Ishikawa (cell line): ENCODE measurements around the gene NDUFAF8.

ENCODE experiments used
- EGR1 ChIP-seq: IDR thresholded peaks from 2 replicates; pipeline ENCODE4 v1.6.1; 2012
- EP300 ChIP-seq: IDR thresholded peaks from 2 replicates; pipeline ENCODE4 v1.6.1; 2012; ENCODE audit warnings: borderline replicate concordance
- FOXM1 ChIP-seq: IDR thresholded peaks from 2 replicates; pipeline ENCODE4 v1.6.1; 2012; ENCODE audit warnings: low read depth, borderline replicate concordance
- NFIC ChIP-seq: IDR thresholded peaks from 2 replicates; pipeline ENCODE4 v1.6.1; 2012
- RAD21 ChIP-seq: IDR thresholded peaks from 2 replicates; pipeline ENCODE4 v1.6.1; 2012; ENCODE audit warnings: low read depth
- TAF1 ChIP-seq: IDR thresholded peaks from 2 replicates; pipeline ENCODE4 v1.6.1; 2012; ENCODE audit warnings: low read depth, mild to moderate bottlenecking
- YY1 ChIP-seq: IDR thresholded peaks from 2 replicates; pipeline ENCODE4 v1.6.1; 2012; ENCODE audit warnings: low read depth
- TF ChIP-seq, protein P1 (sequence below): IDR thresholded peaks from 2 replicates; pipeline ENCODE4 v1.6.1; 2012
- TF ChIP-seq, protein P2 (sequence below): IDR thresholded peaks from 2 replicates; pipeline ENCODE4 v1.6.1; 2012; ENCODE audit warnings: low read depth, mild to moderate bottlenecking

DNA sequence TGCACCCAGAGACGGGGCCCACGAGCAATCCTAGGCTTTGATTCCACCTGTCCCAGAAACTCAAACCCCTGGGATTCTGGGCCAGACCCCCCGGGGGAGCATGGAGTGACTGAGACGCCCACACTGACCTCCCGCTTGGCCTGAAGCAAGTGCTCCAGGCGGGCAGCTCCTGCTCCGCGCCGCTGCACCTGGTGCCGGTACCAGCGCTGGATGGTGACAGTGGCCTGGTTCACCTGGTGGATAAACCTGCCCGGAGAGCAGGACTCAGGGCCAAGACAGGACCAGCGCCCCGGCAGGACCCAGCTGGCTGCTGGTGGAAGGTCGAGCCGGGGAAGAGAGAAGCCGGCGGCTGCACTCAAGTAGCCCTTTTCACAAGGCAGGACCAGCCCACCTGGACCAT lies 38.9 kb upstream of the NDUFAF8 start:
- TF ChIP-seq YY1 (no peak), EP300 (no peak), FOXM1 (no peak), RAD21 (no peak), EGR1 (no peak), TAF1 (no peak), NFIC (no peak)
- TF ChIP-seq, protein P1, sequence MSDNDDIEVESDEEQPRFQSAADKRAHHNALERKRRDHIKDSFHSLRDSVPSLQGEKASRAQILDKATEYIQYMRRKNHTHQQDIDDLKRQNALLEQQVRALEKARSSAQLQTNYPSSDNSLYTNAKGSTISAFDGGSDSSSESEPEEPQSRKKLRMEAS, result no peak
- TF ChIP-seq, protein P2, sequence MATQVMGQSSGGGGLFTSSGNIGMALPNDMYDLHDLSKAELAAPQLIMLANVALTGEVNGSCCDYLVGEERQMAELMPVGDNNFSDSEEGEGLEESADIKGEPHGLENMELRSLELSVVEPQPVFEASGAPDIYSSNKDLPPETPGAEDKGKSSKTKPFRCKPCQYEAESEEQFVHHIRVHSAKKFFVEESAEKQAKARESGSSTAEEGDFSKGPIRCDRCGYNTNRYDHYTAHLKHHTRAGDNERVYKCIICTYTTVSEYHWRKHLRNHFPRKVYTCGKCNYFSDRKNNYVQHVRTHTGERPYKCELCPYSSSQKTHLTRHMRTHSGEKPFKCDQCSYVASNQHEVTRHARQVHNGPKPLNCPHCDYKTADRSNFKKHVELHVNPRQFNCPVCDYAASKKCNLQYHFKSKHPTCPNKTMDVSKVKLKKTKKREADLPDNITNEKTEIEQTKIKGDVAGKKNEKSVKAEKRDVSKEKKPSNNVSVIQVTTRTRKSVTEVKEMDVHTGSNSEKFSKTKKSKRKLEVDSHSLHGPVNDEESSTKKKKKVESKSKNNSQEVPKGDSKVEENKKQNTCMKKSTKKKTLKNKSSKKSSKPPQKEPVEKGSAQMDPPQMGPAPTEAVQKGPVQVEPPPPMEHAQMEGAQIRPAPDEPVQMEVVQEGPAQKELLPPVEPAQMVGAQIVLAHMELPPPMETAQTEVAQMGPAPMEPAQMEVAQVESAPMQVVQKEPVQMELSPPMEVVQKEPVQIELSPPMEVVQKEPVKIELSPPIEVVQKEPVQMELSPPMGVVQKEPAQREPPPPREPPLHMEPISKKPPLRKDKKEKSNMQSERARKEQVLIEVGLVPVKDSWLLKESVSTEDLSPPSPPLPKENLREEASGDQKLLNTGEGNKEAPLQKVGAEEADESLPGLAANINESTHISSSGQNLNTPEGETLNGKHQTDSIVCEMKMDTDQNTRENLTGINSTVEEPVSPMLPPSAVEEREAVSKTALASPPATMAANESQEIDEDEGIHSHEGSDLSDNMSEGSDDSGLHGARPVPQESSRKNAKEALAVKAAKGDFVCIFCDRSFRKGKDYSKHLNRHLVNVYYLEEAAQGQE, result no peak
